NCI-H510A treated with DMSO at 0.1 percent for 48 hours (cell line): ENCODE measurements around the gene SLC6A12.
"Not testable (repeated sequence)": the region's sequence is repeated elsewhere in the genome, so short reads cannot be mapped to it uniquely, and the experiment has no call there.

ENCODE experiments used
- DNase-seq: peaks from one replicate; lab custom pipeline; 2025; lab: John Stamatoyannopoulos, UW

SLC6A12 gene

DNA sequence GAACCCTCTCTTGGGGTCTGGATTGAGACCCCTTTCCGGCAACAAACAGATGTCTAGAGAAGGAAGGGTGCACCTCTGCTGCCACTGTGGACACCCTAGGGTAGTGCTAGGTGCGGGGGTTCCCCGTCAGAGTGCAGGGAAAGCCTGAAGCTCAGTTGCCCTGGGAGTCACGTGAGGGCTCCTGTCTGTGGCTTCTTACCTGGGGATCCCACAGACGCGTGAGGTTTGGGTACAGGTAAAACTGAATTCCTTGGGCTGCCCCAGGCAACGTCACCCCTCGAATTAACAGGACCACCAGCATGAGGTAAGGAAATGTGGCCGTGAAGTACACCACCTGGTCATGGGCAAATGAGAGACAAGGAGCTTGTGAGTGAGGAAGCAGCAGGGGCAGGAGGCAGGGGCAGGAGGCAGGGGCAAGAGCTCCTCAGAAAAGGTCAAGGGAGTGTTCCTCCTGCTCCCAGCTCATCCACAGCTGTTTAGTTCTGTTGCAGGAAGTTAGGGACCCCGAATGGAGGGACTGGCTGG lies 21.0 kb upstream of the SLC6A12 start:
- DNase-seq, result no peak

DNA sequence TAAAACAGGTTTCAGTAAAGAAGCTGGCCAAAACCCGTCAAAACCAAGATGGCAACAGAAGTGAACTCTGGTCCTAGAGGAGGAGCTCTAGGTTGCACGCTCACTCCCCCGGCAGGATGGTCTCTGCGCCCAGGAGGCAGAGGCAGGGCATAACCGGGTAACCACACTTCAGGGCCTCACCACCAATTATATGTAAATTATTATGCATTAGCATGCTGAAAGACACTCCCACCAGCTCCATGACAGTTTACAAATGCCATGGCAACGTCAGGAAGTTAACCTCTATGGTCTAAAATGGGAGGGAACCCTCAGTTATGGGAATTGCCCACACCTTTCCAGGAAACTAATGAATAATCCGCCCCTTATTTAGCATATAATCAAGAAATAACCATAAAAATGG lies 20.1 kb upstream of the SLC6A12 start:
- DNase-seq, result no peak

DNA sequence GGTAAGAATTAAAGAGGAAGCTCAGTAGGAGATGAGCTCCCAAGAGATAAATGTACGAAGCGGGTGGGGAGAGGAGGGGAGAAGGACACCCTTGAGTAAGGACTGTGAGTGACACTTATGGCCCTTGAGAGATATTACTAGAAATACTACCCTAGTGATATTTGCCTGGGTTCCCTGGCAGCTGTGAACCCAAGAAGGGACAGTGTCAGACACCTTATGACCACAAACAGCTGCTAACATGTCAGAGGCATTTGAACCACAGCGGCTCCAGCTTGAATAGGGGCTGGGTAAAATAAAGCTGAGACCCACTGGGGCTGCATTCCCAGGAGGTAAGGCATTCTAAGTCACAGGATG lies 19.6 kb upstream of the SLC6A12 start:
- no peak for DNase-seq

DNA sequence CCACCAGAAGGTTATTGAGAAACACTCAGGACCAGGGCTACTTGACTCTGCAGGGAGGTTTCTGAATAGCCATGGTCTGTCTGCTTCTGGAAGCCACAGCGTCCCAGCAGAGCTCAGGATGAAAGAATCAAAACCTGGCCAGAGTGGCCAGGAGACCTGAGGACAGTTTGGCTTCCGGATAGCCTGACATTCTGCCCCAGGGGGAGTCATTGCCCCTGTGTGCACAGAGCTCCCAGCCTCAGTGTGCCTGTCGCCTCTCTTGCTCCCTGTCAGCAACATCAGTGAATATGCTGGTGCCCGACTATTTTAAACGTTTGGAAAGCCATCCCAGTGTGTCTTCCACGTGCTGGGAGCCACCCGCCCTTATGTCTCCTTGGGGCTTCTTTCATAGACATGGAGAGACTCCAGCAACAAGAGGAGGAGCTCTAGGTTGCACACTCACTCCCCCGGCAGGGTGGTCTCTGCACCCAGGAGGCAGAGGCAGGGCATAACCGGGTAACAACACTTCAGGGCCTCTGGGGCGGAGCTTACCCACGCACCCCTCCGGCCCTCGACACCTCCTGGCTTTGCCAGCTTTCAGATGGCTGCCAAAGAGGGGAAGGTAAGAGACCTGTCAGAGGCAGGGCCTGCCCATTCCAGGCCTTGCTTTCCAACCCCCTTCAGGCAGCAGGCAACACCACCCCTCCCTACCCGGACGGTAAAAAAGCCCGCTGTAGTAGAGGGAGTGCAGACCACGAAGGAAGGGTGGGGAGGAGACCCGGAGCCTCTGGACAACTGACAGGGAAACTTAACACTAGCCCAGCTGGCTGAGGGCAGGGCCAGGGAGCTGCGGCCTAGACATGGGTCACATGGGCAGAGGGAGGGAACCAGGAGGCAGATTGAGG lies 19.0 kb upstream of the SLC6A12 start:
- DNase-seq, result no peak

DNA sequence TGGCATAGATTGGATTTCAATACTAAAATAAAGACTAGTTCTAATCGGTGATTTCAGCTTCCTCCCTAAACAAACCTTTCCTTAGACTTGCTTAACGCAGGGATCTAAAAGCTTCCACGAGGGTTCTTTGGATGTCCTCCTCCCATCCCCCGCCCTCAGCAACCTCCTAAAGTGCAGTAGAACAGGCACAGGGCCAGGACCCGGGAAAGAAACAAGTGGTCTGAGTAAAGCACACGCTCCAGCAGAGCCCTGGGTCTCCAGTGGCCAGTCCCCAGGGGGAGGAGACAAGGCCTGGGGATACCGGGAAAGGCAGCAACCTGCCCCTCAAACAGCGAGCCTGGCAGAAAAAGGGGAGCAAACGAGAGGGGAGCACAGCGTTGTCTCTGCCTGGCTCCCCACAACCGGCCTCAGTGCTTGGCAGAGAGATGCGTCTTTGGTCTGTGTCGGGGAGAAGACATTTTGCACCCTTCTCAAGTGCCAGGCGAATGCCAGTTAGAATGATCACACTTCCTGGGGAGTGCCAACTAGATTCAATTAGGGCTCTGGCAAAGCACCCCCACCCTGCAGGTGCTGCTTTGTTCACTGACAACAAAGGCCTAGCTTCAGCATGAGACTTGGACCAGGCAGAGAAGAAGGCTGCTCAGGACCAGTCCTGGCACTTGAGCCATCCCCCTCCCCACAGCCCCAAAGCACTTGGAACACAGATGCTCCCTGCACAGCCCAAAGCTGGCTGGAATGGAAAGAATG lies 17.1 kb upstream of the SLC6A12 start:
- DNase-seq, result no peak

DNA sequence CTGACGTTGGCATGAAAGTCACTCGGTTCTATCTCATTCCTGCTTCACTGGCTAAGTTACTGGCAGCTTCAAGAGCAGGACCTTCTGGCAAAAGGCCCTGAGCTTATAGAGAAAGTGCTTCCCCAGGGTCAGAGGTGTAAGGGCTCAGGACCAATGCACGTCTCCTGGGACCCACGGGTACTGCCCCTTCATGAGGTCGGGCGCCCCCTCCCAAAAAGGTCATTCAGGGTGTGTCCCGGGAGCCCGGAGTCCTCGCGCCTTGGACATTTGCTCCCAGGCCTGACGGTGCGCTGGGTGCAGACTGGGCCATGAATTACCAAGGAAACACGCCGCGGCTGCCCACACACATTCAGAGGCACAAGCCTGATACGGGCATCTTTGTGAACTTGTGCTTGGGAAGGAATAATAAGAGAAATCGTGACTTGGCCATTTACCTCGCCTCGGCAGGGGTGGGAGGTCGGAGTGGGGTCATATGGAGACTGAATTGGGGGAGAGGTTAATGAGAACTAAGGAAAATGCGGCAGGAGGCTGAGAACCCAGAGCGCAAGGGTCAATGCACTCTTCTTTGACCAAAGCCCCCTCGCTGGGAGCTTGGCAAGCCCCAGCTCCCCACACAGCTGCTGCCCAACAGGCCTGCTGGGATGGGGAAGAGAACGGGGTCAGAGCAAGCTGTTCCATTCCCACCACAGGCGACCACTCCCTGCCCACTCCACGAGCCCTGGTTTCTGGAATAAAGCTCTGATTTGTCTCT lies 15.7 kb upstream of the SLC6A12 start:
- no peak for DNase-seq

DNA sequence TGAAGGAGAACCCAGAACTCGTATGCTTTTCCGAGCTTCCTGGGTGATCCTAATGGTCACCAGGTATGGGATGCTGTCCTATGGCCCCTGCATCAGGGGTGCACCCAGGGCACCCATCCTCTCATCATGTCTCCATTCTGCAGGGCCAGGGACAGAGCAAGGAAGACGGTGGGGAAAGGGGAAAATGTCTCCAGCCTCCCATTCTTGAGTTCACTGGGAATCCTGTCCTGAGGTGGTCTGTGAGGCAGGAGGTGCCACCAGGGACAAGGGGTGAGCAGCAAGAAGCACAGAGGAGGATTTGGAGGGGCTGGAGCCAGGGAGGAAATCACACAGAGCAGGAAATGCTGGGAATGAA lies 14.9 kb upstream of the SLC6A12 start:
- DNase-seq, result no peak

DNA sequence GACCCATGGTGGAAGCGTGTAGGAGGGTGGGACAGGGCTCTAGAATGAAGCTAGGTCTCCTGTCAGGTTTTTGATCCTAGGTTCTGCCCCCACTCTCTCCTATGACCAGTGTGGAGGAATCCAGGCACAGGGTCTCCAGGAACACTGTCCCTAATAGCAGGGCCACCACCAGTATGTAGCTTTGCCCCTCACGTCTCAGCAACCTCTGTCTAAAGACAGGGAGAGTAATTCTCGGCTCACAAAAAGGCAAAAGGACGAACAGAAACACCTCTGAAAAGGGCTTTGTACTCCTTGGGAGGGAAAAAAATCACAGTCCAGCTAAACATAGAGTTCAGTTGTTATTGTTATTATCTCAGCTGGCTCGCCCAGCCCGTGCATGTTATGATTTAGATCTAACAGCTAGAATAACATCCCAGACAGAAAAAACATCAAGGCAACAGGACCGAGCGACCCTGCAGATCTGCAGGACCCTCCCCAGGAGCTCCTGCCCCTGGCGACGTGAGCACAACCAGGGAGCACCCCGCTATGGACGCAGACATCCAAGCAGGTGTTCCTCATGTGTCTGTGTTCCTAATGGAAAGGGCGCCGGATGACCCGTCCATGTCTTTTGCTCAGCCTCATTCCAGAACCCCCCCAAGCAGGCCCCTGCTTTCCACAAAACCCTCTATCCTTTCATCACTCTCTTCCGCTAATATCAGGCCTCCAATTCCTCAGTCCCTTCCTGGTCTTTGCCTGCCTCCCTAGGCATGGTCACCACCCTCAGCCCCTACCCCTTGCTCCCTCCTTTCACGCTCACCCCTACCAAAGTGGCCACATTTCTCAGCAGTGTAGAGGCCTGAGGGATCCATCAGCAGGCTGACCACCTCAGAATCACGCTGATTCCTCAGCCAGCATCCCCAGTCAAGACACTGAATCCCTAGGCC lies 14.2 kb upstream of the SLC6A12 start:
- DNase-seq, result no peak

DNA sequence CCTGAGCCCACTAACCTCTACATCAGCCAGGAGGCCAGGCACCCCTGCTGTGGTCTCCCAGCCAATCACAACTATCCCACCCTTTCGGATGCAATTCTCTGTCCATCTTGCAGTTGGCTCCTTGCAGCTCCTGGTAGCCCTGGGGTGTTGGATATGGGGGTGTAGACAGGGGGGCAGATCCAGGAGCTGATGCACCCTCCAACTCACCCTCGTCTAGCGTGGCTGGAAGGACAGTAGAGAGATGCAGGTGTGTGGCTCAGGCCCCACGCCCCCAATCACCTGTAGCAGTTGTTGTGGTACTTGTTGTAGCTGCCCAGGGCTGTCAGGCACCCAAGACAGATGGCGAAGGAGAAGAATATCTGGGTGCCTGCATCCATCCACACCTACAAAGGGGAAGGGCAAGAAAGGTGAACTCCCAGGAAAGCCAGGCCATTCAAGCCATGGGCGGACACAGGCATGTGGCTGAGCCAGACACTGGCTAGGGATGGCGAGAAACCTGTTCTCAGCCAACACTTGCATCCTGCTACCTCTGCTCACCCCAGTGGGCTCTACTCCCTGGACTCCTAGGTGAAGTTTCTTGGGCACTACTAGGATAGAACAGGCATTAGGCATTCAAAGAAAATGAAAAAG lies 13.4 kb upstream of the SLC6A12 start:
- DNase-seq, result no peak

DNA sequence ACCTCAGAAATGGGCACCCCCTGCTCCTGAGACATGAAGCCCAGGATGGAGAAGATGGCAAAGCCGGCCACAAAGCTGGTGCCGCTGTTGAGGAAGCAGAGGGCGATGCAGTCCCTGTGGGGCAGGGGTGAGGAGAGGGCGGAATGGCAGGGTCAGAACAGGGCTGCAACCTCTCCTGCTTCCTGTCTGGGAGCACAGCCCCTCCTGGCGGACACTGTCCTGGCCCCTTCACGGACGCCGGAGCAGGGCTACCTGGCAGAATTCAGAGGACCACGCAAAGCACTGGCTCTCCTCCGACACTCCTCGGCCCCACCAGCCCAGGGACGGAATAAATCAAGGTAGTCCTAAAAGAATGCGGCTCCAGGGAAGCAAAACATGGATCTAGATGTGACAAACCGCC lies 12.4 kb upstream of the SLC6A12 start:
- DNase-seq, result no peak

DNA sequence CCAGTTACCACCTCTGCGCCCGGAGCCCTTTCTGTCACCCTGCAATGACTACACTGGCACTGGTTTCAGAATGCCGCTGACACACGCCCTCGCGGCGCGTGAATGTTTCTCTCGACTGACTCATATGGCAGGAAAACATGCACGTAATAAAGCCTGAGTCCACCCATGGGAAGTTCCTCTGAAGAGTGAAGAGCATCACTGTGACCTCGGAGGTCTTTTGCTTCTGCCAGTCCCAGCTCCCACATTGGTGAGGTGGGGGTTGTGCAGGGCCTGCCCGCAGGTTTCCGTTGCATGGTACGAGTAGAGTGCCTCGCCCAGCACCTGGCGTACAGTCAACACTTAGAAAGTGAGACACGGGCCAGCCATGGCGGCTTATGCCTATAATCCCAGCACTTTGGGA lies 11.1 kb upstream of the SLC6A12 start:
- no peak for DNase-seq

DNA sequence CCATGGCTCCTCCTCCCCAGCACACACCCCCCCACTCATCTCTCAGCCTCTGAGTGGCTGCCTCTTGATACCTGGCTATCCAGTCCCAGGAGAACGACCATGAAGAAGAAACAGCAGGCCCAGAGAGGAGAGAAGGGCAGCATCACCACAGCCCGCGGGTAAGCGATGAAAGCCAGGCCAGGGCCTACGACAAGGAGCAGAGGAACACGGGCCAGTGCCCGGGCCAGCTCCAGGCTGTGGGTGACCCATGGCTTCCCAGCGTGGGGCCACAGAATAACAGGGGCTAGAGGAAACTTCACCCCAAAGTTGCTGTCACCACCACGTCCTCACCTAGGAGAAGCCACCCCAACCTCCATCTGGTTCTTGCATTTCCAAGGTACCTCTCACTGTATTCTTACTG lies 10.4 kb upstream of the SLC6A12 start:
- no peak for DNase-seq

DNA sequence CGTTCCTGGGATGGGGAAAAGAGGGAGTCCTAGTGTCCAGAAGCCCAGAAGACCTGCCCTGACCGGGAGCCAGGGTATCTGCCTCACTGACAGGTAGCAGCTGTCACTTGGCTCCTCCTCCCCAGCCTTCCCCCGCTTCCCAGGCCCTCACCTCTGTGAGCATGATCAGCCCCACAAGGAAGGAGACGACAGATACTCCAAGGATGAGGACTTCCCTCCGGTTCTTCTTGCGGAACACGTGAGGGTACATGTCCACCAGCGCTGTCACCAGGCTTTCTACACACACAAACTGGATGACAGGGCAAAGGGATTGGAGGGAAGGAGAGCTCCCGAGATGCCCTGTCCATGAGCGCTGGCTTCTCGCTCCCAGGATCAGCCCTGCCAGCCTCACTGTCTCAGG lies 9.9 kb upstream of the SLC6A12 start:
- no peak for DNase-seq

DNA sequence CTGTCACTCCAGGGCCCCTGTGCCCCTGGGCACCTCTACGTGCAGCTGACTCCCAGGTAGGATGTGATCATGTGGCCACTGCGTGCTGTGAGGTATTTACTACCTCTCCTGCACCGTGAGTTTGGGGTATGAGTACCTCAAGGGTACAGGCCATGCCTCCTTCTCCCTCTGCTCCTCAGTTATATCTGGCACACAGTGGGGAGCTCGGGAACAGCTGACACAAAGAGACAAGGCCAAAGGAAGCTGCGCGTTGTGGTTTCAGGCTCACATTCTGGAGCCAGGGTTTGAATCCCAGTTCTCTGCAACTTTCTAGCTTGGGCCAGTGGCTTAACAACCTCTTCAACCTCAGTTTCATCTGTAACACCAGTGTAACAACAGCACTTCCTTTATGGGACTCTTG lies 7.8 kb upstream of the SLC6A12 start:
- DNase-seq, result no peak

DNA sequence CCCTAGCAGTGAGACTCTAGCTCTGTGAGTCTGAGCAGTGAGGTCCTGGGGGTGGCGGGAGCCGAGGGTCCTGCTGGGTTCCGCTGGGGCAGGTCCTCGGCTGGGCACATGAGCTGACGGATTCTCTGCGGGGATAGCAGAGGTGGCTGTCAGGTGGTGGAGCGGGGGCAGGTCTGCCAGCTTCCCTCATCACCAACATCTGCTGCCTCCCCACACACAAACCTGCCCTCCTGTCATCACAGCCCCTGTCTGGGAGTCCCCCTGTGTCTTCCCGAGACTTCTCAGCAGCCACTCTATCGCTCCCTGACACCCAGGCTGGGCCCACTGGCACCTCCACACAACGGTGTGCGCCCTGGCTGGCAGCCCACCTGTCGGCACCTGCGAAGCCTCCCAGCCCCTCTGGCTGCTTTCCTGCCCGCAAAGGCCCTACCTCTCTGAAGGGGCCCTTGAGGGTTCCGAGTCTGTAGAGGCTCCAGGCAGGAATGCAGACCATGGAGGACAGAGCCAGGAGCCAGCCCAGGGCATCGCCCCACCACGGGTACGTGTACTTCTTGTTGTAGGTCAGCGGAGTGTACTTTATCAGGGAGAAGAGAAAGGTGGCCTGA lies 7.1 kb upstream of the SLC6A12 start:
- no peak for DNase-seq

DNA sequence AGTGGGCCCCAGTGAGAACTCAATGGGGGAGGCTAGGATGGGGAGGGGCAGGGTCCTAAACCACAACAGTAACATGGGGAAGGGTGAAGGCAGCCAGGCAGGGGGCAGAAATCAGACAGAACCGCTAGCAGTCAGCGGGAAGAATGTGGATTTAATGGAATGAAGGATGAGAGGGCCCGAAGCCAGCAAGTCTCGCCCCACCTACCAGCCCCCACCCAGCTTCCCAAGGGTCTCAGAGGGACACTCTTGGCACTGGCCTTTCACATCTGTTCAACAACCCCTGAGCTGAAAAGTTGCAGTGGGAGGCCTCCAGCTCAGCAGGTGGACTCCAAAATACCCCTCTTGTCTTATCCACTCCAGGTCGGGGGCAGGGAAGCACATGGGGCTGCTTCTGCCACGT lies 6.5 kb upstream of the SLC6A12 start:
- DNase-seq, result no peak

DNA sequence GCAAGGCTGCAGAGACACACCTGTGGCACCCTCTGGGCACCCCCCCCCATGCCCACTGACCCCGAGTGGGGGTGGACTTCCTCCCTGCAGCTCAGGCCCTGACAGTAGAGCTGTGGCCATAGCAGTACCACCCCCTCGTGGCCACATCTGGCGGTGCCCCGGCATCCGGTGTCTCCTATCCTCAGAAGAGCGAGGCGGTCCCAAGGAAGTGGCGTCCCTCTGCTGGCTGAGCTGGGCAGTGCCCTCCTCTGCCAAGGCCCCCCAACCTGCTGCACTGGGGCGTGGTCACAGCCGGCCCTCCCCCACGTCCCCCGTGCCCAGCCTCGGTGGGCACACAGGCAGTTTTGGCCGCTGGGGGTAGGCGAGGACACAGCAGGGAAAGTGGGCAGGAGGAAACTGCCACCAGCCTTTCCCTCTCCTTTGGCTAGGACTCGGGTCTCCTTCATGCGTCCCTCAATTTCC lies 6.0 kb upstream of the SLC6A12 start:
- no peak for DNase-seq

DNA sequence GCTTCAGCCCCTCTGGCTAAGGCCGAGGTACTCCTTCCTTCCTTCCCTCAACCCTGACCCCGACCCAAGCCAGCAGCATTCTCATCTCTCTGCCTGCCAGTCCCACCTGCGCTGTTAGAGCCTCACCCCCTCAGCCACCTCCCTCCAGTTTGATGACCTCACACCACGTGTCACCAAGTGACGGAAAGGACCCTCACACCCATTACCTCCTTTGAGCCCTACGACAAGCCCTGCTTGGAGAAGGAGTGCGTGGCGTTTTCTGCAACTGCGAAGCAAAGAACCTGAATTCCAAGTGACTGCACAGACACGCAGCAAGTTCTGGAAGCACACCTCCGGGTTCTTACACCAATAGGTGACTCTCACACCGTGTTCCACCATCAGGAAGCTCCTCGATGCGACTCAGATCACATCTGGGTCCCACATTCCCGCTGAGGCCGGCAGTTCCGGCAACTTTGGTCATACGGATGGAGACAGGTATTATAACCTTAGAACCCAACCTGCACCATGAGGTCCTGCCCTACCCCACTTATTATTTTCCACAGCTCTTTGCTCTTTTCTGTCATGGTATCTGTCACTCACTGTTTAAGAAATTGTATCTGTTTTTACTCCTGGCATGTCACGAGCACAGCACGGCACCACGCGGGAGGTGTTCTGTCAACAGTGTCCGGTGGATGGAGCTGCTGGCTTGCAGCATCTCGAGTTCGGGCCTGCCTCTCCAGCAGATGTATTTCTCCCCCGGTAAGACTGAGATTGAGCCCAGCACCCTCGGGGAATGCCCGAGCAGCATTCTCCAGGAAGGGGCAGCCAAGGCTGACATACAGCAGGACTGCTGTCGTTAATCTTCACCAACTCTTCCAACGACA lies 5.0 kb upstream of the SLC6A12 start:
- no peak for DNase-seq

DNA sequence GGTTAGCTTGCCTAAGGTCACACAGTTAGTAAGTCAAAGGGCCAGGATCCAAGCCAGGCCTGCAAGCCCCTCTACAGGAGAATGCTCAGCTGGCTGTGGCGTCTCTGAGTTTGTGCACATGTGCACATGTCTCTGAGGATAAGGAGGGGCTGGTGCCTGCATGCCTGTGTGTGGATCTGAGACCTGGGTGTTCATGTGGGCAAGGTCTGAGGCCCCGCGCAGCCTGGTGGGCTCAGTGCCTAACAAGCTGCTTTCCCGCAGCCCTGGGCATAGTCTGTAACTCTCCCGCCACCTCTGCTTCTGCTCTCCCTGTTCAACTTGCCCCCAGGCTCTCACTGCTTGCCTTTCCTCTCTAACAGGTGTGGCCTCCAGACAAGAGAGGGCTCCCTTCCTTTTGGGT lies 4.3 kb upstream of the SLC6A12 start:
- DNase-seq, result no peak

DNA sequence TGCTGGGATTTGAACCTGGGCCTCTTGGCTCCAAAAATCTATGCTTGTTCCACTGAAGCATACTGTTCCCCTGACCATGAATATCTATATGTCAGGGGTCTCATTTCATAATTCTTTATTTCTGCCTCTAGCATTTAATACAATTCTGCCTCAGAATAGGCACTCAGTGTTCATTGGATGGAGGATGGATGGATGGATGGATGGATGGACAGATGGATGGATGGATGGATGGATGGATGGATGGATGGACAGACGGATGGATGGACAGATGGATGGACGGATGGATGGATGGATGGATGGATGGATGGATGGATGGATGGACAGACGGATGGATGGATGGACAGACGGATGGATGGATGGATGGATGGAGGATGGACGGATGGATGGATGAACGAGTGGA lies 3.1 kb upstream of the SLC6A12 start:
- not testable (repeated sequence) for DNase-seq
